GM21825 (cell line): ENCODE data around the gene SEC61G.

Experiments
- ATAC-seq: cut with Tn5 transposase; IDR thresholded peaks from one replicate; pipeline ENCODE4 v1.9.1; 2021; ENCODE audit warnings: mild to moderate bottlenecking, moderate library complexity; ENCODE audit not compliant: unreplicated experiment

The SEC61G gene

GRCh38 chr7:54769203-54769602 is 10.2 kb upstream of the SEC61G start:
- ATAC-seq, result no peak

- no peak for ATAC-seq
Observed at GRCh38 chr7:54764861-54765260, 5.8 kb upstream of the SEC61G start.

DNA sequence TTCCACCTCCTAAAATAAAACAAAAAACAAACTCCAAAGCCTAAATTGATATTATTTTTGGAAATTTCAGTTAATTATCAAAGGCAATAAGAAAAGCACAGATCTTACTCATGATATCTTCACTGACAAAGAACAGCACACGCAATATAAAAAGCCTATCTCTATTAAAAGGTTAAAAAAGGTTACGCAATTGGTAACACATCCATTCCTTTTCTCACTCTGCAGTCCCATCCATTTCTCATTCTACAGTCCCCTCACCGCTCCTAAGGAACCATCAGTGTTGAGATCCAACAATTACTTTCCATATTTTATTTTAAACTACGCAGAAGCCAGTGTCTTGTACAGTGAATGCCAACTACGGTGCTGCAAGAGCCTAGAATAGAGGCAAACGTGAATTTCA is 1.3 kb downstream of the SEC61G start:
- ATAC-seq, result no peak

- no peak for ATAC-seq
Observed at GRCh38 chr7:54749200-54749599, 9.8 kb downstream of the SEC61G start.

- no peak for ATAC-seq
Observed at GRCh38 chr7:54747234-54747633, 11.8 kb downstream of the SEC61G start.

DNA sequence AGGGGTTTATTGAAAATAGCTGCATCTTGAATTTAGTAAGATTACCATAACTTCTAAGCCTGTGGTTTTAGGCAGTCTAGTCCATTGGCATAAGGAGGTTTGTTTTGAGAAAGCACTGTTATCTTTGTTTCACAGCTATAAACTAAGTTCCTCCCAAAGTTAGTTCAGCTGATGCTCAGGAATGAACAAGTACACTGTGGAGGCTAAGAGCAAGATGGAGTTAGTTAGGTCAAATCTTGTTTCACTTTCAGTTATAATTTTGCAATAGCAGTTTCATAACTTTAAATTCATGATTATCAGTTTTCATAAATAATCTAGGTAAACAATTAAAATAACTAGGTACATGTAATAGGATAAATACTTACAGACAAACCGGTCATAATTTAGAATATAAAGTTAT is 15.4 kb downstream of the SEC61G start:
- ATAC-seq, result no peak

- ATAC-seq, result no peak
Observed at GRCh38 chr7:54738737-54739136, 20.3 kb downstream of the SEC61G start.

DNA sequence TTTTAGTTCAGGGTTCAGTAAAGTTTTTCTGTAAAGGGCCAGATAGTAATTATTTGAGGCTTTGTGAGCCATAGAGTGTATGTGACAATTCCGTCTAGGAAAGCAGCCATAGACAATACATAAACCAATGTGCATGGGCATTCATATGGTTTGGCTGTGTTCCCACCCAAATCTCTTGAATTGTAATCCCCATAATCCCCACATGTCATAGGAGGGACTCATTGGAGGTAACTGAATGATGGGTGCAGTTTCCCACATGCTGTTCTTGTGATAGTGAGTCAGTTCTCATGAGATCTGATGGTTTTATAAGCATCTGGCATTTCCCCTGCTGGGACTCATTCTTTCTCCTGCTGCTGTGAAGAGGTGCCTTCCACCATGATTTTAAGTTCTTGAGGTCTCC is 29.9 kb downstream of the SEC61G start:
- ATAC-seq, result no peak

GRCh38 chr7:54728411-54728810 is 30.6 kb downstream of the SEC61G start:
- no peak for ATAC-seq

DNA sequence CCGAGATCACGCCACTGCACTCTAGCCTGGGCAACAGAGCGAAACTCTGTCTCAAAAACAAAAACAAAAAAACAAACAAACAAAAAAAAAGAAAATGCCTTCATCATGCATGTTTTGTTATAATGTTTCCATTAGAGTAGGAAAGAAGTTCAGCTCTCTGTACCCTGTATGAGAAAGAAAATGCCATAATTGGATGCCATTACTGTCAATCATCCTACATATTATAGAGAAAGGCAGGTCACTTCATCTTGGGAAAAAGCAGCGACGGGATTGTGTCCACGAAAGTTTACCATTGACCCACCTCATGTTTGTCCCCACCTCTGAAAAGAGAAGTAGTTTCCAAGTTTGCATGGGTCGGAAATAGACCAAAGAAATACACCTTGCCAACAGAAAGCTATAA is 33.8 kb downstream of the SEC61G start:
- no peak for ATAC-seq

- ATAC-seq, result no peak
Observed at GRCh38 chr7:54722502-54722901, 36.5 kb downstream of the SEC61G start.

GRCh38 chr7:54722026-54722425 is 37.0 kb downstream of the SEC61G start:
- no peak for ATAC-seq

DNA sequence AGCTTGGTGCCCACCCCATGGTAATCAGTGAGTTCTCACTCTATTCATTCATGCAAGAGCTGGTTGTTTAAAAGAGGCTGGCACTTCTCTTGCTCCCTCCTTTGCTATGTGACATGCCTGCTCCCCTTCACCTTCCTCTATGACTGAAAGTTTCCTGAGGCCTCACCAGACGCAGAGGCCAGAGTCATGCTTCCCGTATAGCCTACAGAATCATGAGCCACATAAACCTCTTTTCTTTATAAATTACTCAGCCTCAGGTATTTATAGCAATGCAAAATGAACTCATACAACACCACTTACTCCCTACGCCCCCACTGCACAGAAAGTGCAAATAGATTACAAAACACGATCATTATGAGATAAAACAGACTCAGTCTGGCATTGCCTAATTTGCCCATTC is 39.0 kb downstream of the SEC61G start:
- no peak for ATAC-seq

DNA sequence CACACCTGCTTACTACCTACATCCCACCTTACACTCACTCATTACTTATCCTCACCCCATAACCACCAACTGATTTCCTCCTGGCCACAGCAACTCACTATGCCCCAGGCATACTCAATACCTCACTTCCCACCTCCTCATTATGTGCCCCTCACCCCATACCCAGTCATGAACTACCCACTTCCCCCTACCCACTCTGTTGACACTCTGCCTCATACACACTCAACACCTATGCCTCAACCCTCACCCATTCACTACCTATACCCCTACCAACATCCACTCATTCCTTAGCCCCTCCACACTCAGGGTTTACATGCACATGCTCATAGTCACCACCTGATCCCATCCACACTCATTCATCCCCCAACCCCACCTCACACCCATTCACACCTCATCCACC is 39.6 kb downstream of the SEC61G start:
- no peak for ATAC-seq

- ATAC-seq, result no peak
Observed at GRCh38 chr7:54712820-54713219, 46.2 kb downstream of the SEC61G start.

DNA sequence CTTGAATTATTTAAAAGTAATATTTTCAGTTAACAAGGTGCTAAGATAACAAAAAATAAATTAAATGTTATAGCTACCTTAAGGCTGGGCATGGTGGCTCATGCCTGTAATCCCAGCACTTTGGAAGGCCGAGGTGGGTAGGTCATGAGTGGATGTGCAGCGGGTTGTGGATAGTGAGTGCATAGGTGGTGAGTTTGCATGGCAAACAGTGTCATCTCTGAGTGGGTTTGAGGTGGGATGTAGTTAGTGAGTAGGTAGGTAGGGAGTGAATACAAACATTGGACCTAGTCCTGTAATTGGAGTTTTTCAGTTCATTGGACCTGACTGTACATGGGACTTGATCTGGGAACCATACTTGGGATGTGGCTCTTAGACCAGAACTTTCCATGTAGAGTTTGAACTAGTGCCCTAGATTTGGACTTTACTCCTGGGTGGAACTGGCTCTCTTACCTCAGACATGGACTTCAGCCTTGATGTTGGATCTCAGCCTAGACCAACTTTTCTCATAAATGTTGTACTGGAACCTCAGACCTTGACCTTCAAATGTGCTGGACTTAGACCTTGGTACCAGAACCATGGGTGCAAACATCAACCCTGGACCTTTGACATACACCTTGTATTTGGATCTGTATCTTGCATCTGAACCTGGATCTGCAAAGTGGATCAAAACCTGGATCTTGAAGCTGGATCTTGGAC is 47.0 kb downstream of the SEC61G start:
- no peak for ATAC-seq

DNA sequence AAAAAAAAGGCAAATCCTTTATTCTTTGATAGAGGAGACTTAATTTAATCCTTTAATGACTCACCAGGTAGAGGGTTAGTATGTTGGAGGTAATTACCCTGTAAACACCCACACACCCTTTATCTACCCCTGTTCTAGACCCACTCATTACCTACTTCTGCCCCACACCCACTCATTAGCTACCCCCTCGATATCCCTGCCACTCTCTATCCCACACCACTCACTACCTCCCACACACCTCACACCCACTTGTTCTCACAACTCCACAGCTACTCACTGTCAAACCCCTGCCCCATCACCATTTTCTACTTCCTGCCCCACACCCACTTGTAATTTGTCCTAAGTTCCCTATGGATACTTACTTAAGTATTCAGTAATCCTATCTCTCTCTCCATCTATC is 49.7 kb downstream of the SEC61G start:
- ATAC-seq, result no peak

- no peak for ATAC-seq
Observed at GRCh38 chr7:54705436-54705835, 53.6 kb downstream of the SEC61G start.

DNA sequence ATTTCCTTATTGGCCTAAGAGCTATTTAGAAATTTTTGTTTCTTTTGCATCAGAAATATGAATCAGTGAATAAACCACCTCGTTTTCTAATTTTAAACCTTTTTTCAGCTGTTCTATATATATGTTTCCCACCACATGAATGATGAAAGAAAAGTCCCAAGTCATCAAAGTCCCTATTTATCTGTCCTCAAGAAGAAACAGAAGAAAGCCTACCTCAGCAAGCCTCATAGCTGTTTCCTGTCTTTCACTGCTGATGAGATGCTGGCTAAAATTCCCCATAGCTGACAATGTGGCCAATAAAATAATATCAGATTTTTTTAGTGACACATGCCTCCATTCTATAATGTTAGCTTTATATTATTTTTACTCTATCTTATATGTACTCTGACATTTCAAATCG is 54.2 kb downstream of the SEC61G start:
- no peak for ATAC-seq
